ENCODE data around the gene RBM23. TPM values are rescaled to one million over a fixed set of nuclear protein-coding genes. Genes with fewer than 3 reads are reported as not detected.
A peak's percentile ranks its signal among the peaks of the same experiment; 100 is the strongest.

Gene RBM23
- total RNA-seq, 4 donors from 2014 or later, result 64.5 to 104 (median 93.0) TPM

DNA sequence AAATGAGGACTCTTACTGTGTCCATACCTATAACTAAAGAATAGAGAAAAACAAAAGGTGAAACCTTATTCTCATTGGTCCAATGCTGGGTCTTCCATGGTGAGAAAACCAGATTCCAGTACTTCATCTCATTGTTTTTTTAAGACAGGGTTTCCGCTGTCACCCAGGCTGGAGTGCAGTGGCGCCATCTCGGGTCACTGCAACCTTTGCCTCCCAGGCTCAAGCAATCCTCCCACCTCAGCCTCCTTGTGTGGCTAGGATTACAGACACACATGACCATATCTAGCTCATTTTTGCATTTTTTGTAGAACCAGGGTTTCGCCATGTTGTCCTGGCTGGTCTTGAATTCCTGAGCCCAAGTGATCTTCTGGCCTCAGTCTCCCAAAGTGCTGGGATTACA, 13.3 kb downstream of the RBM23 start:
- 94% methylated on average over 4 of the region's 4 CpGs for WGBS
- Histone ChIP-seq H3K27me3 (no peaks in the 10 kb centered on the region), H3K4me1 (peaks cover 7% of the 10 kb centered on the region), H3K36me3 (peaks cover 92% of the 10 kb centered on the region), H3K9me3 (no peaks in the 10 kb centered on the region), H3K4me3 (no peak overlapping the region), H3K27ac (no peak overlapping the region)
- DNase-seq (ENCODE audit: low spot score in 2 of 2), result no peak
- no peak for TF ChIP-seq EP300 (IDR thresholded peaks at IDR 0.05)
- no peak for TF ChIP-seq POLR2A (IDR thresholded peaks at IDR 0.05)
- TF ChIP-seq POLR2AphosphoS5 (IDR thresholded peaks at IDR 0.05), result no peak
- TF ChIP-seq CTCF (IDR thresholded peaks at IDR 0.05), result no peak

DNA sequence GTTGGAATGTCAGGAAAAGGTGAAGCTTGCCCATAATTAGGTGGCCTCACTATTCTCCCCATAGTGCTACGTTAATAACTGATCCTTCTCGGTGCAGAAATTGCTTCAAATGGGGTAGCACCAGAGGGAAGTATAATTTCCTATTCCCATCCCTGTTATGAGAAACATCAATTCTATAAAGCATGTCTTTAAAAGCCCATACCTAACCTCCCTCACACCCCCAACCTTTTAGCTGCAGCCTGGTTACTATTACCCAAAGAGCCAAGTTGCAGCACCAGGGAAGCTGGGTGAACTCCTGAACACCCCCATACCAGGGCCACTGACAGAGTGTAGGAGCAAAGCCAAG, 15.2 kb downstream of the RBM23 start:
- no peak overlapping the region for H3K4me3 ChIP-seq
- H3K36me3 ChIP-seq, result peaks cover 83% of the 10 kb centered on the region
- TF ChIP-seq POLR2A (IDR thresholded peaks at IDR 0.05) (no peak), CTCF (IDR thresholded peaks at IDR 0.05) (no peak), EP300 (IDR thresholded peaks at IDR 0.05) (no peak), POLR2AphosphoS5 (IDR thresholded peaks at IDR 0.05) (no peak)
- H3K27me3 ChIP-seq, result no peaks in the 10 kb centered on the region
- WGBS, result 70% methylated on average over 2 of the region's 2 CpGs
- no peaks in the 10 kb centered on the region for H3K9me3 ChIP-seq
- peaks cover 11% of the 10 kb centered on the region for H3K4me1 ChIP-seq
- no peak for DNase-seq (ENCODE audit: low spot score in 2 of 2)
- H3K27ac ChIP-seq, result peak overlapping the region; percentile 38

DNA sequence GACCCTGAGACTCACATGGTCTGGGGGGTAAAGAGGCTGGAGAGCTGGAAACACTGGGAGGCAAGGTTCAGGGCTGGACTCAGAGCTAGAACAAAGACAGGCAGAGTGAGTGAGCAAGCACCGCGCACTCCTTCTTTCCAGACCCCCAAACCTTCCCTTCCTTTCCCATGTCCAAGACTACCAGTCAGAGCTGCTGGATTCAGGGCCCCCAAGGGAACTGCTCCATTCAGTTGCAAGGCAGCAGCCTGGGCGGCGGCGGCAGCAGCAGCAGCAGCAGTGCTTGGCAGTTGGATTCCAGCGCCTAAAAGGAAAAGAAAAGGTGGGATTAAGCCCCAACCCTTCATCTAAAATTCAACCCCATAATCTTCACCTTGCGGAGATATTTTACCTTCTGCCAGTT, 17.1 kb downstream of the RBM23 start:
- 98% methylated on average over 7 of the region's 7 CpGs for WGBS
- TF ChIP-seq EP300 (IDR thresholded peaks at IDR 0.05), result no peak
- no peak for TF ChIP-seq CTCF (IDR thresholded peaks at IDR 0.05)
- no peak for TF ChIP-seq POLR2A (IDR thresholded peaks at IDR 0.05)
- TF ChIP-seq POLR2AphosphoS5 (IDR thresholded peaks at IDR 0.05), result no peak
- no peak overlapping the region for H3K27ac ChIP-seq

DNA sequence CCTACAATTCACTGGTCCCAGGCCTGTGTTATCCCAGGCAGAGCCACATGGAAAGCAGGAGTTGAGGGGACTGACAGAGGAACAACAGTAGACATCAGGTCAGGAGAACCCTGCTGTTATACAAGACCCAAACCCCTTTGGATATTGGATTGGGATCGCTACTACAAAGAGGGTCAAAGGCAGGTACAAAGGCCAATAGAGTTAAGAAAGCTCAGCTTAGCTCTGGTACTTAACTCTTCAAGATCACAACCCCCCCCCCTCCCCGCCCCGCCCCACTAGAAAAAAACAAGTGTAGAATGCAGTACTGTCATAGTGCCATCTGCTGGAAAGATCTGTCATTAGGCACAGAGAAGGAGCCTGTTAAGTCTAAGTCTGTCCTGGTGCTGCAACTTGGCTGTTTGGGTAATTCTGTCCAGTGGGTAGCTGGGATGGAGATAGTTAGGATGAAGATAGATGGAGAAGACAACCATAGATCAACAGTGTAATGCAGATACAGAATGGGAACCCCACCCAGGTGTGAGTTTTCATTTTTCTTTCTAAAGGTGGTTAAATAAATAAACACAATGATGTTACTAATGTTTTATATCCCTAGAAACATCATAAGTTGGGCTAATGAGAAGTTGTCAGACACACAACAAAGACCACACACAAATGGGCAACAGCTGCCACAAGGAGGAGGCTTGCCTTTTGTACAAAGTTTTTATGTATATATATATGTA, 18.7 kb downstream of the RBM23 start:
- Histone ChIP-seq H3K4me3 (no peak overlapping the region), H3K4me1 (peaks cover 15% of the 10 kb centered on the region), H3K27ac (no peak overlapping the region), H3K36me3 (peaks cover 49% of the 10 kb centered on the region), H3K9me3 (no peaks in the 10 kb centered on the region), H3K27me3 (no peaks in the 10 kb centered on the region)
- DNase-seq (ENCODE audit: low spot score in 2 of 2), result no peak
- 19% methylated on average over 3 of the region's 3 CpGs for WGBS
- TF ChIP-seq CTCF (IDR thresholded peaks at IDR 0.05) (peak; percentile 49 to 51), EP300 (IDR thresholded peaks at IDR 0.05) (no peak)

More for the DNA sequence above, 17.1 kb downstream of the RBM23 start:
- no peak overlapping the region for H3K4me3 ChIP-seq
- peaks cover 64% of the 10 kb centered on the region for H3K36me3 ChIP-seq
- no peak for DNase-seq (ENCODE audit: low spot score in 2 of 2)
- peaks cover 15% of the 10 kb centered on the region for H3K4me1 ChIP-seq
- H3K27me3 ChIP-seq, result no peaks in the 10 kb centered on the region
- no peaks in the 10 kb centered on the region for H3K9me3 ChIP-seq

GRCh38 chr14:22898302-22899090, 20.5 kb downstream of the RBM23 start:
- Histone ChIP-seq H3K9me3 (no peaks in the 10 kb centered on the region), H3K27me3 (no peaks in the 10 kb centered on the region), H3K27ac (no peak overlapping the region), H3K4me3 (no peak overlapping the region), H3K36me3 (peaks cover 31% of the 10 kb centered on the region), H3K4me1 (peaks cover 9% of the 10 kb centered on the region)
- DNase-seq (ENCODE audit: low spot score in 2 of 2), result no peak
- 50% methylated on average over 8 of the region's 8 CpGs for WGBS
- TF ChIP-seq POLR2AphosphoS5 (IDR thresholded peaks at IDR 0.05) (no peak), CTCF (IDR thresholded peaks at IDR 0.05) (no peak), POLR2A (IDR thresholded peaks at IDR 0.05) (no peak), EP300 (IDR thresholded peaks at IDR 0.05) (no peak)
